Erythroblast (primary cell): Measurements from ENCODE around the gene PPP1R17.

Source experiments
- GATA1 ChIP-seq: IDR thresholded peaks from 2 replicates; pipeline ENCODE4 v1.6.1; 2011; ENCODE audit warnings: low read depth, mild to moderate bottlenecking, control low read depth, low read length, moderate library complexity
- POLR2A ChIP-seq: IDR thresholded peaks from 2 replicates; pipeline ENCODE4 v1.6.1; 2011; ENCODE audit warnings: mild to moderate bottlenecking, low read length

DNA sequence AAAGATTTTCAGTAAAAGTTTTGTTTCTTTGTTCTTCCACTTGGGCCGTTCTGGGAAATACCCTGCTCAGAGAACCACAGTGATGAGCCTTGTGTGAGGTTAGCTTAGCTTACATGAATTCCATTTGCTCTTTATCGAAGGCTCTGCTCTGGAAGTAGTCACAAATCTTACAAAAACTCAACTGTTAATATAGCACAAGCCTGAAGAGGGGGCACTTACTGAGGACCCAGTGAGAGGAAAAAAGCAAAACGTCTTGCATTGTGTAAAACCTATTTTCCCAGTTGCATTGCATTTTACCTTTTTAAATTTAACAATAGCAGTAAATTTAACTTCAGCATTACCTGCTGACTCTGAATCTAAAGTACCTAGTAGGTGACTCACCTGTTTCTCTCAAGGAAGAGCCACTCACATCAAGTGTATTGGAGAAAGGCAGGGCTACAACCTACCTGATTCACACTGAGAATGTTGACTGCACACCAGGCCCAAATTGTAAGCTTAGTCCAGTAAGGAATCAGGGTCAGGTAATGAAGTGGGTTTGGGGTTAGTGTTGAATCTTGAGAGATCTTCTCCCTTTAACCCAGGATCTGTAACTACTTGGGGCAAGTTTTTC, 42.3 kb downstream of the PPP1R17 start:
- TF ChIP-seq POLR2A (no peak), GATA1 (no peak)
